Measurements from ENCODE around the gene SSX2IP.

DNA sequence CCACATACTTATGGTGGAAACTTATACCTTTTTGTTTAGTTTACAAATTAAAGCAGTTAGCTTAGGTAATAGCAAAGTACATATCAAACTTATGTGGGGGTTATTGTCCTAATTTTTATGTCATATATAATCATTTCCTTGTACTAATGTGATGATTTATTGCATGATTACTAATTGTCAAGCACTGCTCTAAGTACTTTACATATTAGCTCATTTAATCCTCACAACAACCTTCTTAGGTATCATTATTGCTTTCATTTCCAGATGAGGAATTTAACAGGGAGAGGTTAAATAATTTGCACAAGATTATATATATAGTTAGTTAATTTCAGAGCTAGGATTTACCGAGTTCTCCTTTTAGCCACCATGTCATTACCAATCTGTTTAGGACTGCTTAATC is 11.9 kb upstream of the SSX2IP start:
- TF ChIP-seq, protein P1, sequence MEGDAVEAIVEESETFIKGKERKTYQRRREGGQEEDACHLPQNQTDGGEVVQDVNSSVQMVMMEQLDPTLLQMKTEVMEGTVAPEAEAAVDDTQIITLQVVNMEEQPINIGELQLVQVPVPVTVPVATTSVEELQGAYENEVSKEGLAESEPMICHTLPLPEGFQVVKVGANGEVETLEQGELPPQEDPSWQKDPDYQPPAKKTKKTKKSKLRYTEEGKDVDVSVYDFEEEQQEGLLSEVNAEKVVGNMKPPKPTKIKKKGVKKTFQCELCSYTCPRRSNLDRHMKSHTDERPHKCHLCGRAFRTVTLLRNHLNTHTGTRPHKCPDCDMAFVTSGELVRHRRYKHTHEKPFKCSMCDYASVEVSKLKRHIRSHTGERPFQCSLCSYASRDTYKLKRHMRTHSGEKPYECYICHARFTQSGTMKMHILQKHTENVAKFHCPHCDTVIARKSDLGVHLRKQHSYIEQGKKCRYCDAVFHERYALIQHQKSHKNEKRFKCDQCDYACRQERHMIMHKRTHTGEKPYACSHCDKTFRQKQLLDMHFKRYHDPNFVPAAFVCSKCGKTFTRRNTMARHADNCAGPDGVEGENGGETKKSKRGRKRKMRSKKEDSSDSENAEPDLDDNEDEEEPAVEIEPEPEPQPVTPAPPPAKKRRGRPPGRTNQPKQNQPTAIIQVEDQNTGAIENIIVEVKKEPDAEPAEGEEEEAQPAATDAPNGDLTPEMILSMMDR (IDR thresholded peaks at IDR 0.05; ENCODE audit: low read depth, low read length, poor library complexity, severe bottlenecking): no peak
- no peak for TF ChIP-seq EZH2phosphoT487 (IDR thresholded peaks at IDR 0.05; ENCODE audit: borderline replicate concordance, low read length)

All from DOHH2 (cell line).